Mononuclear cell (primary cell): ENCODE results near the gene ZNF267. TPM values are rescaled to one million over a fixed set of nuclear protein-coding genes. Genes with fewer than 3 reads are reported as not detected.
"Not testable (repeated sequence)": the region's sequence is repeated elsewhere in the genome, so short reads cannot be mapped to it uniquely, and the experiment has no call there.

Experiments used
- H3K27me3 ChIP-seq: 2 replicates; pipeline ENCODE4 v1.6.0; 2011; ENCODE audit warnings: low read length, control low read depth; ENCODE audit not compliant: insufficient read depth
- H3K4me1 ChIP-seq: 2 replicates; pipeline ENCODE4 v1.5.1; 2011; ENCODE audit warnings: mild to moderate bottlenecking, low read length, control low read depth; ENCODE audit not compliant: insufficient read depth
- H3K4me3 ChIP-seq: 2 replicates; pipeline ENCODE4 v1.5.1; 2011; ENCODE audit warnings: mild to moderate bottlenecking, low read length, moderate library complexity
- H3K9me3 ChIP-seq: 2 replicates; pipeline ENCODE4 v1.5.1; 2011; ENCODE audit warnings: low read depth, mild to moderate bottlenecking, control low read depth, low read length
- total RNA-seq: library from RNA; depleted of rRNA; stranded (reverse); fragments of >200 nt; gene quantifications from one replicate; pipeline ENCODE4 v1.2.3, GENCODE V29; 2012

Gene ZNF267
- total RNA-seq, 1 donor: 152 TPM

- Histone ChIP-seq H3K4me3 (peak overlapping the region; percentile 98), H3K4me1 (peaks cover 73% of the 10 kb centered on the region), H3K9me3 (no peaks in the 10 kb centered on the region), H3K27me3 (no peaks in the 10 kb centered on the region)
Observed at GRCh38 chr16:31874366-31875111, 932 bp downstream of the ZNF267 start.

GRCh38 chr16:31875112-31875803, 1.7 kb downstream of the ZNF267 start:
- peaks cover 75% of the 10 kb centered on the region for H3K4me1 ChIP-seq
- H3K27me3 ChIP-seq: no peaks in the 10 kb centered on the region
- H3K9me3 ChIP-seq: no peaks in the 10 kb centered on the region
- peak overlapping the region; percentile 98 for H3K4me3 ChIP-seq

GRCh38 chr16:31875928-31876547, 2.4 kb downstream of the ZNF267 start:
- Histone ChIP-seq H3K4me1 (peaks cover 75% of the 10 kb centered on the region), H3K4me3 (no peak overlapping the region), H3K9me3 (no peaks in the 10 kb centered on the region), H3K27me3 (no peaks in the 10 kb centered on the region)

- H3K9me3 ChIP-seq: no peaks in the 10 kb centered on the region
- H3K4me1 ChIP-seq: peaks cover 82% of the 10 kb centered on the region
- no peak overlapping the region for H3K4me3 ChIP-seq
- no peaks in the 10 kb centered on the region for H3K27me3 ChIP-seq
Observed at GRCh38 chr16:31876951-31877828, 3.6 kb downstream of the ZNF267 start.

GRCh38 chr16:31877876-31878642, 4.5 kb downstream of the ZNF267 start:
- H3K4me3 ChIP-seq: no peak overlapping the region
- peaks cover 76% of the 10 kb centered on the region for H3K4me1 ChIP-seq
- H3K27me3 ChIP-seq: no peaks in the 10 kb centered on the region
- no peaks in the 10 kb centered on the region for H3K9me3 ChIP-seq

GRCh38 chr16:31879937-31880321, 6.3 kb downstream of the ZNF267 start:
- H3K27me3 ChIP-seq: no peaks in the 10 kb centered on the region
- no peak overlapping the region for H3K4me3 ChIP-seq
- H3K4me1 ChIP-seq: peaks cover 68% of the 10 kb centered on the region
- H3K9me3 ChIP-seq: no peaks in the 10 kb centered on the region

GRCh38 chr16:31880322-31880979, 6.8 kb downstream of the ZNF267 start:
- Histone ChIP-seq H3K27me3 (no peaks in the 10 kb centered on the region), H3K4me1 (peaks cover 63% of the 10 kb centered on the region), H3K4me3 (no peak overlapping the region), H3K9me3 (no peaks in the 10 kb centered on the region)

- Histone ChIP-seq H3K4me3 (no peak overlapping the region), H3K9me3 (peaks cover 35% of the 10 kb centered on the region), H3K27me3 (no peaks in the 10 kb centered on the region), H3K4me1 (peaks cover 8% of the 10 kb centered on the region)
Observed at GRCh38 chr16:31886227-31886626, 12.6 kb downstream of the ZNF267 start.

GRCh38 chr16:31888735-31889134, 15.1 kb downstream of the ZNF267 start:
- H3K9me3 ChIP-seq: peaks cover 41% of the 10 kb centered on the region
- no peaks in the 10 kb centered on the region for H3K4me1 ChIP-seq
- H3K27me3 ChIP-seq: no peaks in the 10 kb centered on the region
- H3K4me3 ChIP-seq: no peak overlapping the region

GRCh38 chr16:31892111-31892510, 18.5 kb downstream of the ZNF267 start:
- H3K9me3 ChIP-seq: peaks cover 58% of the 10 kb centered on the region
- not testable (repeated sequence) for H3K4me1 ChIP-seq, H3K27me3 ChIP-seq, H3K4me3 ChIP-seq

GRCh38 chr16:31893824-31894223, 20.2 kb downstream of the ZNF267 start:
- no peaks in the 10 kb centered on the region for H3K4me1 ChIP-seq
- H3K27me3 ChIP-seq: no peaks in the 10 kb centered on the region
- no peak overlapping the region for H3K4me3 ChIP-seq
- H3K9me3 ChIP-seq: peaks cover 58% of the 10 kb centered on the region

- Histone ChIP-seq H3K27me3 (no peaks in the 10 kb centered on the region), H3K4me3 (no peak overlapping the region), H3K9me3 (peaks cover 29% of the 10 kb centered on the region), H3K4me1 (no peaks in the 10 kb centered on the region)
Observed at GRCh38 chr16:31897283-31897682, 23.7 kb downstream of the ZNF267 start.

GRCh38 chr16:31899505-31899904, 25.9 kb downstream of the ZNF267 start:
- Histone ChIP-seq H3K4me1 (no peaks in the 10 kb centered on the region), H3K9me3 (peaks cover 29% of the 10 kb centered on the region), H3K4me3 (no peak overlapping the region), H3K27me3 (no peaks in the 10 kb centered on the region)

GRCh38 chr16:31904571-31904970, 31.0 kb downstream of the ZNF267 start:
- H3K9me3 ChIP-seq: peaks cover 26% of the 10 kb centered on the region
- not testable (repeated sequence) for H3K27me3 ChIP-seq, H3K4me3 ChIP-seq, H3K4me1 ChIP-seq
